DMS 273 (cell line): ENCODE measurements around the gene PHYKPL.
"Not testable (repeated sequence)": the region's sequence is repeated elsewhere in the genome, so short reads cannot be mapped to it uniquely, and the experiment has no call there.

Source experiments
- DNase-seq: peaks from one replicate; lab custom pipeline; 2025; ENCODE audit not compliant: unreplicated experiment; lab: John Stamatoyannopoulos, UW

PHYKPL gene

GRCh38 chr5:178240341-178240741 is 7.7 kb upstream of the PHYKPL start:
- no peak for DNase-seq

- DNase-seq: not testable (repeated sequence)
Observed at GRCh38 chr5:178239626-178240301, 7.2 kb upstream of the PHYKPL start.

GRCh38 chr5:178238711-178239592 is 6.3 kb upstream of the PHYKPL start:
- DNase-seq: no peak

- no peak for DNase-seq
Observed at GRCh38 chr5:178238313-178238635, 5.7 kb upstream of the PHYKPL start.

- DNase-seq: no peak
Observed at GRCh38 chr5:178237431-178238312, 5.1 kb upstream of the PHYKPL start.

- no peak for DNase-seq
Observed at GRCh38 chr5:178236679-178237078, 4.1 kb upstream of the PHYKPL start.

GRCh38 chr5:178236126-178236525 is 3.5 kb upstream of the PHYKPL start:
- no peak for DNase-seq

GRCh38 chr5:178235588-178235974 is 3.0 kb upstream of the PHYKPL start:
- DNase-seq: no peak

GRCh38 chr5:178234750-178235587 is 2.4 kb upstream of the PHYKPL start:
- DNase-seq: peak; percentile 87

GRCh38 chr5:178234121-178234749 is 1.6 kb upstream of the PHYKPL start:
- no peak for DNase-seq

- DNase-seq: no peak
Observed at GRCh38 chr5:178232920-178233429, 373 bp upstream of the PHYKPL start.

- peak; percentile 51 for DNase-seq
Observed at GRCh38 chr5:178231539-178232123, 971 bp downstream of the PHYKPL start.

- peak; percentile 38 for DNase-seq
Observed at GRCh38 chr5:178230879-178231538, 1.6 kb downstream of the PHYKPL start.

- DNase-seq: no peak
Observed at GRCh38 chr5:178229861-178230260, 2.7 kb downstream of the PHYKPL start.

- not testable (repeated sequence) for DNase-seq
Observed at GRCh38 chr5:178229111-178229510, 3.5 kb downstream of the PHYKPL start.

- no peak for DNase-seq
Observed at GRCh38 chr5:178228609-178229008, 4.0 kb downstream of the PHYKPL start.

GRCh38 chr5:178227929-178228328 is 4.7 kb downstream of the PHYKPL start:
- DNase-seq: no peak

- no peak for DNase-seq
Observed at GRCh38 chr5:178227138-178227659, 5.4 kb downstream of the PHYKPL start.

GRCh38 chr5:178225174-178225573 is 7.4 kb downstream of the PHYKPL start:
- no peak for DNase-seq
